Activated naive CD8-positive, alpha-beta T cell treated with anti-CD3 and anti-CD28 coated beads for 36 hours (primary cell): ENCODE results near the gene ATXN10. TPM values are rescaled to one million over a fixed set of nuclear protein-coding genes. Genes with fewer than 3 reads are reported as not detected.

Experiments
- DNase-seq: peaks from one replicate; pipeline ENCODE4 v3.0.0; 2021
- H3K27ac Mint-ChIP-seq: one replicate; pipeline ENCODE4 v1.8.0; 2022; ENCODE audit warnings: mild to moderate bottlenecking, moderate library complexity, mixed read lengths
- H3K27me3 Mint-ChIP-seq: one replicate; pipeline ENCODE4 v1.8.0; 2022; ENCODE audit warnings: mild to moderate bottlenecking, mixed read lengths
- H3K36me3 Mint-ChIP-seq: one replicate; pipeline ENCODE4 v1.8.0; 2021; ENCODE audit warnings: mild to moderate bottlenecking, mixed read lengths
- H3K4me1 Mint-ChIP-seq: one replicate; pipeline ENCODE4 v1.8.0; 2021; ENCODE audit warnings: mixed read lengths
- H3K4me3 Mint-ChIP-seq: one replicate; pipeline ENCODE4 v1.8.0; 2022; ENCODE audit warnings: mild to moderate bottlenecking, moderate library complexity, mixed read lengths
- H3K9me3 Mint-ChIP-seq: one replicate; pipeline ENCODE4 v1.8.0; 2022; ENCODE audit warnings: mixed read lengths
- total RNA-seq, 2 experiments: library from RNA; stranded (reverse); gene quantifications; one replicate each; pipeline ENCODE4 v1.2.3, GENCODE V29; 2021

ATXN10 gene
- total RNA-seq, 2 experiments from 2014 or later: 124 to 130 TPM

DNA sequence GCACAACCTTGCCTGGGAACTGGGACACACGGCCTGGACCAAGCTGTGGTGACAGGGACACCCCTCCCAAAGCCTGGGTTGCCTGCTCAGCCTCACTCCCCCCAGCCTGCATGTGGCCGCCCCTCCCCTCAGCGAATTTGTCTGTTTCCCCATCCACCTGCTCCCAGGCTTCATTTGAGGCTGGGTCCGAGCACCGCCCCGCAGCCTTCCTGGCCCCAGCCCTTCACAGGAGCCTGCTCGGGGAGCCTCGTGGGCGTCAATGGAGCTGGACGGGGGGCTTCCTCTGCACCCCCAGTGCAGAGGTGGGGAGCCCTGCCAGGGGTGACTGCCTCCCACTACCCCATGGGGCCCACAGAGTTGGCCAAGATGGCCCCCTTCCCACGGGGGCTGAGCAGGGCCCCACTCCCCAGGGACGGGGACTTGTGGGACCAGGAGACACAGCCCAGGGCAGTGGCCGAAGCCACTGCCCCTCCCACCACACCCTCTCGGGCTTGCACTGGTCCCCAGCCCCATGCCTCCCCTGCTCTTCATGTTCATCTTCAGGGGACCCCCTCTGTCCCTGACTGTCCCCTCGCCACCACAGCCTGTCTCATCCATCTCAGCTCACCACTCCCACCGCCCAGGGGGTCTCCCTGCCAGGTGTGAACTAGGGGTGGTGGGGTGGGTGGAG, 213.7 kb downstream of the ATXN10 start:
- no peak overlapping the region for H3K4me3 Mint-ChIP-seq
- H3K36me3 Mint-ChIP-seq: no peaks in the 10 kb centered on the region
- no peak overlapping the region for H3K27ac Mint-ChIP-seq
- no peaks in the 10 kb centered on the region for H3K4me1 Mint-ChIP-seq
- H3K27me3 Mint-ChIP-seq: peaks cover 43% of the 10 kb centered on the region
- DNase-seq: no peak
- H3K9me3 Mint-ChIP-seq: no peaks in the 10 kb centered on the region

DNA sequence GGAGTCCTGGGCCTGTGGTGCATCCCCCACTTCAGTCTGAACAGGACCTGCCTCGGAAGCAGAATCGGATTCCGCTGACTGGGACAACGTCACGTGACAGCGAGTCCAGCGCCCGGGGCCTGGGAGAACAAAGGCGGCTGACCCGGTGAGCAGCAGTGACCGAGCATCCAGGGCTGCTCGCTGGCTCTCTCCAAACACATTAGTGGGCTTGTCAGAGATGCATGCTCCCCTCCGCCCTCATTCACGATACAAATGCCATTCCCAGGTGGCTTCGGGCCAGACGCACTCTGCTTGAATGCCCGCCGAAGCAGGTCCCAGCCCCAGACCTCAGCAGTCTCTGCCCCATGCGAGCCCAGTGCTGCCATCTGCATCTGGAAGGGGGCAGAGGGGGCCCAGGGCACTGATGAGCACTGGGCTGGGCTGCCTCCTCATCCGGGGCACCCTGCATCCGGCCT, 214.3 kb downstream of the ATXN10 start:
- Mint-ChIP-seq H3K4me3 (no peak overlapping the region), H3K4me1 (no peaks in the 10 kb centered on the region), H3K27me3 (peaks cover 41% of the 10 kb centered on the region), H3K9me3 (no peaks in the 10 kb centered on the region), H3K27ac (no peak overlapping the region), H3K36me3 (no peaks in the 10 kb centered on the region)
- DNase-seq: no peak

DNA sequence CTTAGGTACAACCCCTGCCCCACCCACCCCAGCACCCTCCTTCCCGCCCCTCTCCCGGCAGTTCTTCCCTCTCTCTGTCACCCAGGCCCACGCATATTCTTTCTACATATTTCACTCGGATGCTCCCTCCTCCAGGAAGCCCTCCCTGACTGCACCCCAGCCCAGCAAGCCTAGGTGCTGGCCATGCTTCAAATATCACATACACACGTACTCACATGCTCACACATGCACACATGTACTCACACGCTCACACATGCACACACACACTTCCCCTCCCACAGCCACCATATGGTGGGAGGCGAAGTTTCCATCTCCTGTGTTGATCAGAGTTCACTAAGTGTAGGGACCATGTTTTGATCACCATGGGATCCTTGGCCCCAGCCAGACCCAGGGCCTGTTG, 214.9 kb downstream of the ATXN10 start:
- H3K36me3 Mint-ChIP-seq: no peaks in the 10 kb centered on the region
- H3K4me1 Mint-ChIP-seq: no peaks in the 10 kb centered on the region
- no peak for DNase-seq
- H3K9me3 Mint-ChIP-seq: no peaks in the 10 kb centered on the region
- peaks cover 41% of the 10 kb centered on the region for H3K27me3 Mint-ChIP-seq
- no peak overlapping the region for H3K27ac Mint-ChIP-seq
- no peak overlapping the region for H3K4me3 Mint-ChIP-seq

DNA sequence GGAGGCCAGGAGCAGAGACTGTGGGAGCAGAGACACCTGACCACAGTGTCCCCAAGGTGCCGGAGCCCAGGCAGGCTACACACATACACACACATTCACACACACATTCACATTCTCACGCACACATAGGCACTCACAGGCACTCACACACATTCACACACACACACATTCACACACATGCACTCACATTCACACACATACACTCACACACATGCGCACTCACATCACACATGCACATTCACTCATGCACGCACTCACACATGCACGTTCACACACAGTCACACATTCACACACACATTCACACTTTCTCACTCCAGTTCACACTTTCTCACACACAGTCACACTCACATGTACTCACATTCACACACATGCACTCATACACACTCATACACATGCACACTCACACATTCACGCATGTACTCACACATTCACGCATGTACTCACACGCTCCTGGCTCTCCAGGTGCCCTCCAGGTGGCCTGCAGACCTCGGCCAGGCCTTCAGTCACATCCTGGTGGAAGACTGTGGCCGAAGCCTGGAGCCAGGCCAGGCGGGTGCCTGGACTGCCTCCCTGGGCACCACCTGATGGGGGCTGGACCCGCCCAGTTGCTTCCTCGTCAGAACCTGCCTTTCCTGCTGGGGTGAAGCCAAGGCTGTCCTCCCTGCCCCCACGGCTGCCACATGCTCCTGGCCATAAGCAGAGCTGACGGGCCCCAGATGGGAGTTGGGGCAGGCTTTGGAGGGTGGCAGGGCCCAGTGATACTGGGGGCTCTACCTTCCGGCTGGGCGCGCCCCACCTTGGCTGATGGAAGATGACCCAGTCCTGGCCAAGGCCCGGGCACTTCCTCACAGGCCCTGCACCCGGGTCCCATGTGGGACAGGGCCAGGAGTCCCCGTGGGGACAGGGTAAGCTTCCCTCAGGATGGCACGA, 215.8 kb downstream of the ATXN10 start:
- DNase-seq: no peak
- H3K27me3 Mint-ChIP-seq: peaks cover 39% of the 10 kb centered on the region
- no peaks in the 10 kb centered on the region for H3K36me3 Mint-ChIP-seq
- no peaks in the 10 kb centered on the region for H3K9me3 Mint-ChIP-seq
- H3K4me3 Mint-ChIP-seq: no peak overlapping the region
- no peak overlapping the region for H3K27ac Mint-ChIP-seq
- no peaks in the 10 kb centered on the region for H3K4me1 Mint-ChIP-seq

DNA sequence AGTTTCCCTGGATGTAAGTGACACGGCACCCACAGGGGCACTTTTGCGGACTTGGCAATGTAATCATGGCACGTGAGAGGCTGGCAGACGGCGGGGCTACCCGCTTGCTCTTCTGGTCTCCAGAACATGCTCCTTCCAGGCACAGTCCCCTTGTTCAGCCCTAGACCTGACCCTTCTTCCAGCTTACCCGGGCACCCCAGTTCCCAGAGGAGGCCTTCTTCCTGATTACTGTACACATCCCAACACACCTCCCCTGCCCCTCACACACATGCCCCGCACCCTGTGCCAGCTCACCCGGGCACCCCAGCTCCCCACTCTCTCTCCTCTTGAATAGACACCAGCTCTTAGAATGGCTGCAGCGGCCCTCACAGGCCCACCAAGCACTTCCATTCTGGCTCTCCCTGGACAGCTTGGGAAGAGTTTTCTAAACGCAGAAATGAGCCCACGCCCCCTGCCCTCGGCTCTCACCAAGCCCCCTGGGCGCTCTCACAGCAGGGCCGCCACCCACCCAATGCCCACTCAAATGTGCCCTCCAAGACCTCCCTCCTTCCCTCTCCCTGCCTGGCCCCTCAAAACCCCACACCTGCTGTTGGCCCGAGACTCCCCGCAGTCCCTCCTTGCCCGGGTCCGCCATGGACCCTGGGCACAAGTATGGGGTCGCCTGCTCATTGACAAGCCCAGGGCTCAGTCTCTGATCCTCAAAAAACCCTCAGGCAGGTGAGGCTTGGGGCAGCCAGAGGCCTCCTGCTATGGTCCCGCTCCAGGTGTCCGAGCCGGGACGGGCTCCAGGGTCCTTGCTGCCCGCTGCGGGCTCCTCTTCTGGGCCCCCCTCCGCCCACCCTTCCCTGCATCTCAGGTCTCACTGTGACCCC, 216.8 kb downstream of the ATXN10 start:
- Mint-ChIP-seq H3K27me3 (peaks cover 39% of the 10 kb centered on the region), H3K36me3 (no peaks in the 10 kb centered on the region), H3K4me1 (no peaks in the 10 kb centered on the region), H3K9me3 (no peaks in the 10 kb centered on the region), H3K27ac (no peak overlapping the region), H3K4me3 (no peak overlapping the region)
- DNase-seq: no peak

DNA sequence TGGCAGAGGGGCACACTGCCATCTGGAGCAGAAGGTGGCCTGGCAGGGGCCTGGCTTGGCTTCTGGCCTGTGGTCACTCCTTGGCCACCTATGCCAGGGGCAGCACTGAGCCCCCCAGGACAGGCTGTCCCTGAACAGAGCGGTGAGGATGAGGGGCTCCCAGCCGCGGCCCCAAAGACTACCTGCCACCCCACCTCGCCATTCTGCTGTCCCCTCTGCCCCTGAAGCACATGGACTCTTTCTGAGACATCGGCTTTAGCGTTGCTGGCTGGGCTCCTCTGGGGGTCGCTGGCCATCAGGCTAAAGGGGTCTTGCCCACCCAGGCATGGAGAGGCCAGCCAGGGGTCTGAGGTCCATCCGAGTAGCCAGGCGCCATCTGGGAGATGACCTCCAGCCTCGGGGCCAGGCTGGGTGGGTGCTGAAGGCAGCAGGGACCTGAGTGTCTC, 217.5 kb downstream of the ATXN10 start:
- Mint-ChIP-seq H3K9me3 (no peaks in the 10 kb centered on the region), H3K27me3 (peaks cover 37% of the 10 kb centered on the region), H3K4me3 (no peak overlapping the region), H3K27ac (no peak overlapping the region), H3K36me3 (no peaks in the 10 kb centered on the region), H3K4me1 (no peaks in the 10 kb centered on the region)
- DNase-seq: no peak

DNA sequence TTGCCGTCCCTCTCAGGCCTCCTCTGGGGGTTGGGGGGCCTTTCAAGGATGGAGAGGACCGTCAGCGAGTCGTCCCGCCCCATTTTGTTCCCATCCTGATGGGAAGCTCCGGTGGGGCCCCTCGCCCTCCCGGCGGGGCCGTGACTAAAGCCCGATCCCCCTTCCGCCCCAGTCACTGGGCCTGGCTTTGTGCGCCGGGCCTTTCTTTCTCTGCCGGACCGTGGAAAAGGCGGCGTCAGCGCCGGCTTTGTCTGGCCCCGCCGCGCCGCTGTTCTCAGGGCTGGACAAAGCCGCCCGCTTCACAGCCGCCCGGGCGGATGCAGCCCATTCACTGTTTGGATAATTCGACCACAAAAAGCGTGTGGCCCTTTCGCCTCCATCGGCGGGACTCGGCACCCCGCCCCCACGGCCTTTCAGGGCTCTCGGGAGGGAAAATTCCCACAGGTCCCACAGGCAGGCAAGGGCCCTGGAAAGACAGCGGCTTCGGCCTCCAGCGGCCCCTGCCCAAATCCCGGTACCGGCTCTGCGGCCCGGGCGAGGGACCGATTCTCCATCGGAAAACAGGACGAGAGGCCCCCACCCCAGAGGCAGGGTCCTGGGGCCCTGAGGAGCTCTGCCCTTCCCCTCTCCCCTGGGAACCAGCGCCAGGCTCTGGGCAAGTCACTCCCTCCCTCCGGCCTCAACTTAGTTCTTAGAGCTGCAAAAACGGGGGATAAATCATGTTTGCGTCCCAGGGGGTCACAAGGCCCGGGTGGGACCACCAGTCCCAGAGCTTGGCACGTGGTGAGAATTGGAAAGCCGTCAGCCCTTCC, 218.1 kb downstream of the ATXN10 start:
- no peak overlapping the region for H3K4me3 Mint-ChIP-seq
- H3K36me3 Mint-ChIP-seq: no peaks in the 10 kb centered on the region
- H3K9me3 Mint-ChIP-seq: no peaks in the 10 kb centered on the region
- DNase-seq: no peak
- H3K27me3 Mint-ChIP-seq: peaks cover 37% of the 10 kb centered on the region
- H3K27ac Mint-ChIP-seq: no peak overlapping the region
- no peaks in the 10 kb centered on the region for H3K4me1 Mint-ChIP-seq

DNA sequence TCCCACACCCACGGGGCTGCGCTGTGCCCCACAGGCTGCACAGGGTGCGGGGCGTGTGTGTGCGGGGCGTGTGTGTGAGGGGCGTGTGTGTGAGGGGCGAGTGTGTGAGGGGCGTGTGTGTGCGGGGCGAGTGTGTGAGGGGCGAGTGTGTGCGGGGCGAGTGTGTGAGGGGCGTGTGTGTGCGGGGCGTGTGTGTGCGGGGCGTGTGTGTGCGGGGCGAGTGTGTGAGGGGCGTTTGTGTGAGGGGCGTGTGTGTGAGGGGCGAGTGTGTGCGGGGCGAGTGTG, 218.7 kb downstream of the ATXN10 start:
- no peak overlapping the region for H3K4me3 Mint-ChIP-seq
- H3K27me3 Mint-ChIP-seq: peaks cover 37% of the 10 kb centered on the region
- no peaks in the 10 kb centered on the region for H3K9me3 Mint-ChIP-seq

DNA sequence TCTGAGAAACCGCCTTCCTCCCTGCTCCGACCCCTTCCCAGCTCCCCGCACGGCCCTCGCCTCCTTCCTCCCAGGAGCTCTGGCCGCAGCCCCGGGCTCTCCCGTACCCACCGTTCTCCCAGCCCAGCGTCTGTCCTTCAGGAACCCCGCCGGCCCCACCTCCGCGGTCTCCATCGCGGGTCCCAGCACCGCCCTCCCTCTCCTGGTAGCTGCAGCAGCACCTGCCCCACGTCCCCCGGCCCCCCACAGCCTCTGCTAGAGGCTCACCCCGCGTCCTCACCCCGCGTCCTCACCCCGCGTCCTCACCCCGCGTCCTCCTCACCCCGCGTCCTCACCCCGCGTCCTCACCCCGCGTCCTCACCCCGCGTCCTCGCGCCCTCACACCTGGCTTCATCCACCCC, 219.4 kb downstream of the ATXN10 start:
- no peaks in the 10 kb centered on the region for H3K36me3 Mint-ChIP-seq
- H3K4me1 Mint-ChIP-seq: no peaks in the 10 kb centered on the region
- peaks cover 37% of the 10 kb centered on the region for H3K27me3 Mint-ChIP-seq
- H3K27ac Mint-ChIP-seq: no peak overlapping the region
- no peaks in the 10 kb centered on the region for H3K9me3 Mint-ChIP-seq
- no peak for DNase-seq
- no peak overlapping the region for H3K4me3 Mint-ChIP-seq

More for the DNA sequence above, 218.7 kb downstream of the ATXN10 start:
- no peak for DNase-seq
- H3K4me1 Mint-ChIP-seq: no peaks in the 10 kb centered on the region
- H3K27ac Mint-ChIP-seq: no peak overlapping the region
- H3K36me3 Mint-ChIP-seq: no peaks in the 10 kb centered on the region

DNA sequence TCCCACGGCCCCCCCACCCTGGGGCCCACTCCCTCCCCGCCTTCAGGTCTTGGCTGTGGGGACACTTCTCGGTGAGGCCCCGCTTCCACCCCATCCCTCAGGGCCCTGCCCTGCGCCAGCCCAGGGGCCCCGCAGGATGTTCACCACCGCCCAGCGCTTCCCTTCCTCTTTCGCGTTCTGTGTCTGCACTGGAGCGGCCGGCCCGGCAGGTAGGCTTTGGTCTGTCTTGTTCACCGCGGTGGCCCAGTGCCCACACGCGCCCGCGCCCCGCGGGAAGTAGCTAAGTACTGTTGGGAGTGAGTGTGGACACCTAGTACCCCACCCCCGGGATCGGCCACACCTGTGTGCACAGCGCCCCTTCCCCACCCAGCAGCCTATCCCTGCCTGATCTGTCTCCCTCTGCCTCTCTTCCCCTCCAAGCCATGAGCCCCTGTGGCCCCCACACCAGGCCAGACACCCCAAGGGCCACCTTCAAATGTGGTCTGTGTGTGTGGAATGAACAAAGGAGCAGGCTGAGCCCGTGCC, 219.9 kb downstream of the ATXN10 start:
- H3K27ac Mint-ChIP-seq: no peak overlapping the region
- DNase-seq: no peak
- peaks cover 35% of the 10 kb centered on the region for H3K27me3 Mint-ChIP-seq
- H3K9me3 Mint-ChIP-seq: no peaks in the 10 kb centered on the region
- no peak overlapping the region for H3K4me3 Mint-ChIP-seq
- no peaks in the 10 kb centered on the region for H3K36me3 Mint-ChIP-seq
- H3K4me1 Mint-ChIP-seq: no peaks in the 10 kb centered on the region

DNA sequence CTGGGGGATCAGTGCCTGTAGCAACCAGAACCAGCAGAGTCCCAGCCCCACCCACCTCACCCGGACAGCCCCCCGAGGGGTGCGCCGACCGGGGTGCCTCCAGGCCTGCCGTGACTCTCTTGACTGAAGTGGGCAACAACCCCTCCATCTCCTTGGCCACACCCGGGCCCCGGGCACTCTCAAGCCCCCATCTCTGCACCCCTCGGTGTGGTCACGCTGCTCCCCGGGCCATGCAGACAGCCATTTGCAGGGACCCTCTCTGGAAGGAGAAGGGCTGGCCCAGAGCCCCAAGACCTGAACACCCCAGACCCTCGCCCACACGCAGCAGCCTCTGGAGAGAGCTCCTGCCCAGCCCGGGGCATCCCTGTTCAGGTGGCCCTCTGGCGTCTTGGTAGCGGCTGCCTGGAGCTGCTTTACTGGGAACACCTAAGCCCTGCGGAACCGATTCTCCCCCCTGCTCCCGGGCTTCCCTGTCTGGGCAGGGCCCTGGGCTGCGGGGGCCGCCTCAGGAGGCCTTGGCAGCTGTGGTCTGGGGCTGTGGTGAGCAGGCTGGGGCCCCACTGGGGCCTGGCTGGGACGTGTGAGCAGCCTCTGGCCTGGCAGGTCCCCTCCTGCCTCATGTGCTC, 220.5 kb downstream of the ATXN10 start:
- Mint-ChIP-seq H3K27ac (no peak overlapping the region), H3K36me3 (no peaks in the 10 kb centered on the region), H3K4me1 (no peaks in the 10 kb centered on the region), H3K27me3 (peaks cover 34% of the 10 kb centered on the region), H3K9me3 (no peaks in the 10 kb centered on the region), H3K4me3 (no peak overlapping the region)
- no peak for DNase-seq

DNA sequence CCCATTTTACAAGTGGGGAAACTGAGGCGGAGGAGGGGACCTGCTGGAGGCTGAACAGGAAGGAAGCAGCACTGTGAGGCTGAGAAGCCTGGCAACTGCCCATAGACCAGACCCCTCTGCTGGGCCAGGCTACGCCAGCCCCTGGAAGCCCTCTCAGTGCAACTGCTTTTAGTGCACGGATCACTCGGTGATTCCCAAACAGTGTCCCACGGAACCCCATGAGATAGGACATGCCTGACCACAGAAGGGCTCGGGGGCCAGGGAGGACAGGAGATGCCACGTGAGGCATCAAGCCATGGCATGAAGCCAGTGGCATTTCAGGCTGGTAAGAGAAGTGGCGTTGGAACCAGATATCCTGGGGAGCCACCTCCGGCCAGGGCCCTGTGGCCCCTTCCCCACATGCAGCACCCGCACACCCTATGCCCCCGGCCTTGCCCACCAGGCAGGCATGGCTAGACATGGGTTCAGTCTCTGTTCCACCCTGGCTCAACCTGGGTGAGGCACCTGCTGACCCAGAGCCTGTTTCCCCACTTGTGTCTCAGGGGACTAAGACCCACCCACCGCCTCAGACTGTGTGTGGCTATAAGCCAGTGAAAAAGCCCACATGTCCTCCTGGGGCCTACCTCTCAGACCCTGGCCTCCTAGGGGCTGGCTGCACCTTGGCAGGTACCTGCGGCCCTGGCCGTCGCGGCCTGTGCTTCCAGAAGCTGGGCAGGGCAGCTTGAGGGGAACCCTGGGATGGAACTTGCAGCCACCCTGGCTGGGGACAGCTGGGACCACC, 221.2 kb downstream of the ATXN10 start:
- H3K4me1 Mint-ChIP-seq: no peaks in the 10 kb centered on the region
- peaks cover 34% of the 10 kb centered on the region for H3K27me3 Mint-ChIP-seq
- H3K36me3 Mint-ChIP-seq: no peaks in the 10 kb centered on the region
- H3K4me3 Mint-ChIP-seq: no peak overlapping the region
- no peak for DNase-seq
- no peak overlapping the region for H3K27ac Mint-ChIP-seq
- H3K9me3 Mint-ChIP-seq: no peaks in the 10 kb centered on the region

DNA sequence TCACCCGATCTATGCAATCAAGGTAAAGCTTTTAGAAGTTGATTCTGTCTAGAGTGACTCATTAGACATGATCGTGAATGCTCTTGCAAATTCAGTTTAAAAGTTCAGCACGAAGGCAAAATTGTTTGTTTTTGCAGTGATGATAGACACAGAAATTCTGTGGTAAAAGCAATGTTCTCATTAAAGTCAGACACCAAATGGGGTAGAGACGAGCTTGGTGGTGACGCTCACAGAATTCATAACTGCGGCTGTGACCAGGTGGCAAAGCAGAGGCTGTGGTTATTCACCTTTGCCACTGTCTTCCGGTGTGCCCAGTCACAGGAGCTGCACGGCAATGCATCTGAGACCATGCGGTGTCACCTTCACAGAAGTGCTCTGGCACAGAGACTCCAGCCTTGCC, 221.9 kb downstream of the ATXN10 start:
- Mint-ChIP-seq H3K4me3 (no peak overlapping the region), H3K36me3 (no peaks in the 10 kb centered on the region), H3K27me3 (peaks cover 30% of the 10 kb centered on the region)

More for the DNA sequence above, 221.9 kb downstream of the ATXN10 start:
- Mint-ChIP-seq H3K9me3 (no peaks in the 10 kb centered on the region), H3K4me1 (no peaks in the 10 kb centered on the region), H3K27ac (no peak overlapping the region)
- DNase-seq: no peak
